Heart right ventricle (tissue), 16 donors: Measurements from ENCODE around the gene BCAS4. TPM values are rescaled to one million over a fixed set of nuclear protein-coding genes. Genes with fewer than 3 reads are reported as not detected.

ENCODE experiments used
- ATAC-seq, 8 donors: fragments of 200-7000 bp; cut with Tn5 transposase; one replicate each; pipeline ENCODE4 v1.9.1; 2020; ENCODE audit warnings: mild to moderate bottlenecking in 8 of 8, moderate library complexity in 8 of 8, moderate number of reproducible peaks in 1 of 8
- DNase-seq, 2 donors: peaks; one replicate each; pipeline ENCODE4 v3.0.0-alpha.2; 2020
- H3K27ac ChIP-seq, 10 donors: fragments of 200-600 bp; sonication (generic) in 2 of 10; one replicate each; pipeline versions ENCODE4 v1.5.0 to v1.8.0; 2020 to 2022; ENCODE audit warnings: mild to moderate bottlenecking in 3 of 10
- H3K27me3 ChIP-seq, 7 donors: fragments of 200-600 bp; one replicate each; pipeline ENCODE4 v1.8.0; 2021 to 2022; ENCODE audit warnings: mild to moderate bottlenecking in 2 of 7
- H3K36me3 ChIP-seq, 9 donors: fragments of 200-600 bp; sonication (generic) in 1 of 9; one replicate each; pipeline versions ENCODE4 v1.5.0 to v1.8.0; 2020 to 2022; ENCODE audit warnings: mild to moderate bottlenecking in 2 of 9
- H3K4me1 ChIP-seq, 9 donors: fragments of 200-600 bp; sonication (generic) in 1 of 9; one replicate each; pipeline versions ENCODE4 v1.5.0 to v1.8.0; 2020 to 2022; ENCODE audit warnings: mild to moderate bottlenecking in 4 of 9
- H3K4me3 ChIP-seq, 10 donors: fragments of 200-600 bp; sonication (generic) in 2 of 10; one replicate each; pipeline versions ENCODE4 v1.5.0 to v1.8.0; 2020 to 2022; ENCODE audit warnings: mild to moderate bottlenecking in 7 of 10, moderate library complexity in 2 of 10
- H3K9me3 ChIP-seq, 11 donors: fragments of 200-600 bp in 10 of 11; sonication (generic) in 2 of 11; one replicate each; pipeline versions ENCODE4 v1.5.0 to v1.8.0; 2013 to 2022; ENCODE audit warnings: mild to moderate bottlenecking in 2 of 11, control low read depth in 1 of 11, moderate library complexity in 1 of 11
- CTCF ChIP-seq, 9 donors: fragments of 200-600 bp; sonication (generic) in 2 of 9; IDR thresholded peaks; one replicate each; pipeline versions ENCODE4 v1.5.0 to v1.8.0; 2021 to 2022; ENCODE audit warnings: antibody characterized with exemption in 9 of 9, mild to moderate bottlenecking in 5 of 9, moderate library complexity in 1 of 9
- WGBS, 2 donors: extraction: QIAGEN DNeasy Blood & Tissue Kit; methylation state at CpG; one replicate each; pipeline ENCODE4 v1.1.7; 2013; ENCODE audit warnings: inconsistent platforms in 1 of 2; 5-methylcytosine and 5-hydroxymethylcytosine counted together
- intact Hi-C, 10 donors: fragments of 100-400 bp; cut with DNase I; formaldehyde crosslinking; loops; one replicate each; pipeline versions ENCODE4 v1.11.1 to v1.14.2; 2022
- polyA plus RNA-seq, 2 donors: library from polyadenylated mRNA; stranded (reverse); fragments of 200-250 nt; gene quantifications; one replicate each; pipeline ENCODE4 v1.2.3, GENCODE V29; 2013
- total RNA-seq, 10 donors: library from RNA; stranded (reverse); fragmentation: NEBNext Ultra II Directional in 3 of 10; extraction: Animal tissue kit (Norgen Biotek cat#: 25700) in 3 of 10; gene quantifications; one replicate each; pipeline versions ENCODE4 v1.2.1 to v1.2.4, GENCODE V29; 2021 to 2023
- donor health status: Arrhythmogenic right ventricular cardiomyopathy.
- donor health status: ischemic (EF 13 %, LVEDD 7.1; RV severe dilation, severe dysfunction).
- donor health status: healthy with polysubstance abuse.
- donor health status: DM: no; HTN: yes; CAD: no.
- donor health status: DM: no; HTN: no; CAD: no.
- donor health status: ischemic (EF 25% LVEDD 6.9; RV normal size, moderate dysfunction).
- donor health status: ischemic (EF 25% LVEDD 5.7; RV mildly dilated, moderate dysfunction).
- donor health status: healthy.
- donor health status: DM: yes; HTN: yes; CAD: no.
- donor health status: Ischemic cardiomyopathy.
- donor health status: ischemic (EF 35%, LVEDD 5.7; RV mildly dilated, moderate dysfunction).
- donor health status: nonischemic (EF 11% LVEDD 7.7; RV severe dilation, severe dysfunction).
- donor health status: DM: yes; HTN: yes; CAD: no.
- donor health status: PGD.
- donor health status: ischemic (EF 29% LVEDD 5.4; RV normal size, mild dysfunction).
- donor health status: nonischemic (EF 23%, LVEDD 6.1; RV moderate dilation, normal function).

Gene BCAS4
- total and polyA plus RNA-seq, 12 donors: 0.54 to 3.6 (median 2.2) TPM

GRCh38 chr20:50898475-50898874 is 103.6 kb downstream of the BCAS4 start:
- no peak for TF ChIP-seq CTCF (IDR thresholded peaks at IDR 0.05)
- no peaks in the 10 kb centered on the region for H3K9me3 ChIP-seq
- no peaks in the 10 kb centered on the region for H3K27me3 ChIP-seq
- WGBS, 2 donors: 88 to 90% methylated on average over 1 of the region's 1 CpG
- no peak for DNase-seq
- intact Hi-C loops: no loop called here
- H3K27ac ChIP-seq: no peak overlapping the region
- no peak overlapping the region for H3K4me3 ChIP-seq
- ATAC-seq: no peak
- peaks cover 0 to 100% (median 15%) of the 10 kb centered on the region in 9 donors for H3K36me3 ChIP-seq
- H3K4me1 ChIP-seq: peaks cover 0 to 7% (median 3%) of the 10 kb centered on the region in 9 donors

GRCh38 chr20:50900261-50900660 is 105.4 kb downstream of the BCAS4 start:
- no peak for TF ChIP-seq CTCF (IDR thresholded peaks at IDR 0.05)
- Histone ChIP-seq H3K27me3 (no peaks in the 10 kb centered on the region), H3K36me3 (peaks cover 0 to 85% (median 4%) of the 10 kb centered on the region in 9 donors), H3K4me1 (peaks cover 0 to 25% (median 12%) of the 10 kb centered on the region in 9 donors), H3K9me3 (no peaks in the 10 kb centered on the region), H3K4me3 (no peak overlapping the region), H3K27ac (no peak overlapping the region)
- WGBS, 2 donors: 97 to 98% methylated on average over 7 of the region's 7 CpGs
- DNase-seq (no peak), ATAC-seq (no peak)
- intact Hi-C loops: no loop called here

GRCh38 chr20:50901301-50901700 is 106.4 kb downstream of the BCAS4 start:
- ATAC-seq (no peak), DNase-seq (no peak)
- Histone ChIP-seq H3K4me1 (peaks cover 0 to 35% (median 16%) of the 10 kb centered on the region in 9 donors), H3K4me3 (no peak overlapping the region), H3K36me3 (peaks cover 0 to 76% (median 4%) of the 10 kb centered on the region in 9 donors), H3K27ac (no peak overlapping the region), H3K27me3 (no peaks in the 10 kb centered on the region), H3K9me3 (no peaks in the 10 kb centered on the region)
- WGBS, 2 donors: 91 to 93% methylated on average over 1 of the region's 1 CpG
- TF ChIP-seq CTCF (IDR thresholded peaks at IDR 0.05): no peak
- intact Hi-C loops: no loop called here

GRCh38 chr20:50903353-50904051 is 108.6 kb downstream of the BCAS4 start:
- Histone ChIP-seq H3K9me3 (no peaks in the 10 kb centered on the region), H3K36me3 (peaks cover 0 to 54% (median 4%) of the 10 kb centered on the region in 9 donors), H3K27ac (no peak overlapping the region), H3K27me3 (no peaks in the 10 kb centered on the region), H3K4me1 (peaks cover 0 to 48% (median 16%) of the 10 kb centered on the region in 9 donors), H3K4me3 (no peak overlapping the region)
- intact Hi-C loops: no loop called here
- TF ChIP-seq CTCF (IDR thresholded peaks at IDR 0.05): no peak
- no peak for ATAC-seq
- 76 to 78% methylated on average over 8 of the region's 8 CpGs for WGBS, 2 donors
- no peak for DNase-seq
